Endothelial cell of umbilical vein (primary cell): ENCODE data around the gene FAM219A.

Experiments
- EZH2 ChIP-seq: IDR thresholded peaks from 2 replicates; pipeline ENCODE4 v1.6.1; 2012; ENCODE audit warnings: borderline replicate concordance, low read depth, mild to moderate bottlenecking, moderate library complexity, low read length, inconsistent platforms; ENCODE audit not compliant: severe bottlenecking
- FOS ChIP-seq: IDR thresholded peaks from 2 replicates; pipeline ENCODE4 v1.6.1; 2011; ENCODE audit warnings: mild to moderate bottlenecking, low read length, moderate library complexity, borderline replicate concordance; ENCODE audit not compliant: insufficient read depth
- GATA2 ChIP-seq: IDR thresholded peaks from 2 replicates; pipeline ENCODE4 v1.7.0; 2011; ENCODE audit warnings: low read depth, mild to moderate bottlenecking, moderate library complexity, mixed read lengths, low read length; ENCODE audit not compliant: insufficient read length, insufficient read depth
- JUN ChIP-seq: IDR thresholded peaks from 2 replicates; pipeline ENCODE4 v1.6.1; 2011; ENCODE audit warnings: borderline replicate concordance, low read depth; ENCODE audit not compliant: insufficient read length, insufficient read depth
- MYC ChIP-seq: IDR thresholded peaks from one replicate; pipeline ENCODE4 v1.6.1; 2011; ENCODE audit warnings: mild to moderate bottlenecking, low read depth, low read length
- POLR2A ChIP-seq: IDR thresholded peaks from 2 replicates; pipeline ENCODE4 v1.6.1; 2012; ENCODE audit warnings: low read depth, mild to moderate bottlenecking, control low read depth, low read length
- POLR2AphosphoS5 ChIP-seq: IDR thresholded peaks from 2 replicates; pipeline ENCODE4 v1.6.1; 2012; ENCODE audit warnings: low read depth, mild to moderate bottlenecking, control low read depth, low read length, moderate library complexity; ENCODE audit not compliant: insufficient read depth
- TF ChIP-seq, protein P1 (sequence below): IDR thresholded peaks from 2 replicates; pipeline ENCODE4 v1.6.1; 2011; ENCODE audit not compliant: insufficient read depth, insufficient read length
- TF ChIP-seq, protein P2 (sequence below), 2 donors: IDR thresholded peaks; 1 replicate in 1 of 2; 2 replicates in 1 of 2; pipeline ENCODE4 v1.5.1; 2011; ENCODE audit warnings: low read length in 2 of 2, mild to moderate bottlenecking in 2 of 2, moderate library complexity in 2 of 2, control low read depth in 1 of 2, inconsistent platforms in 1 of 2, low read depth in 1 of 2; ENCODE audit not compliant: insufficient read depth in 1 of 2; ENCODE audit errors: extremely low read depth in 1 of 2

DNA sequence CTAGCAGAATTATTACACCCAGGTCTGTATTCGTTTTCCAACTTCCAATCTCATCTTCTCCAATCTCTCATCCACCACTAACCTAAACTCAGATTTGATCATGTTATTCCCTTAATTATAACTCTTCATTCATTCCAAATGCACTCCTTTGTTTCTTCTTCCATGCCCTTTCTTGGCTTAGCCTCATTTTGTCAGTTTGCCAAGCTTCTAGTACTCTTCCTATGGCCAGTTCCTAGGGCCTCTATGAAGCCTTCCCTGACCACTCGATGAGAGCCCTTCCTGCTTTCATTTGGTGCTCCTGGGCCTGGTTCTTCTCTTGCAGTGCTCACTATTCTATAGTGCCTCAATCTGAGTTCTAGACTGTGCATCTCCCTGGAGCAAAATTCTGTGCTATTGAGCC, 5.8 kb downstream of the FAM219A start:
- TF ChIP-seq, protein P1, sequence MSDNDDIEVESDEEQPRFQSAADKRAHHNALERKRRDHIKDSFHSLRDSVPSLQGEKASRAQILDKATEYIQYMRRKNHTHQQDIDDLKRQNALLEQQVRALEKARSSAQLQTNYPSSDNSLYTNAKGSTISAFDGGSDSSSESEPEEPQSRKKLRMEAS: no peak
- TF ChIP-seq, protein P2, sequence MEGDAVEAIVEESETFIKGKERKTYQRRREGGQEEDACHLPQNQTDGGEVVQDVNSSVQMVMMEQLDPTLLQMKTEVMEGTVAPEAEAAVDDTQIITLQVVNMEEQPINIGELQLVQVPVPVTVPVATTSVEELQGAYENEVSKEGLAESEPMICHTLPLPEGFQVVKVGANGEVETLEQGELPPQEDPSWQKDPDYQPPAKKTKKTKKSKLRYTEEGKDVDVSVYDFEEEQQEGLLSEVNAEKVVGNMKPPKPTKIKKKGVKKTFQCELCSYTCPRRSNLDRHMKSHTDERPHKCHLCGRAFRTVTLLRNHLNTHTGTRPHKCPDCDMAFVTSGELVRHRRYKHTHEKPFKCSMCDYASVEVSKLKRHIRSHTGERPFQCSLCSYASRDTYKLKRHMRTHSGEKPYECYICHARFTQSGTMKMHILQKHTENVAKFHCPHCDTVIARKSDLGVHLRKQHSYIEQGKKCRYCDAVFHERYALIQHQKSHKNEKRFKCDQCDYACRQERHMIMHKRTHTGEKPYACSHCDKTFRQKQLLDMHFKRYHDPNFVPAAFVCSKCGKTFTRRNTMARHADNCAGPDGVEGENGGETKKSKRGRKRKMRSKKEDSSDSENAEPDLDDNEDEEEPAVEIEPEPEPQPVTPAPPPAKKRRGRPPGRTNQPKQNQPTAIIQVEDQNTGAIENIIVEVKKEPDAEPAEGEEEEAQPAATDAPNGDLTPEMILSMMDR (IDR thresholded peaks at IDR 0.05; ENCODE audit: extremely low read depth in 1 of 2, insufficient read depth in 1 of 2, low read depth in 1 of 2, low read length in 2 of 2): no peak
- TF ChIP-seq EZH2 (no peak), JUN (no peak), POLR2A (no peak), POLR2AphosphoS5 (no peak), MYC (no peak), GATA2 (no peak), FOS (no peak)
